HEK293 (cell line): ENCODE results near the gene KRTAP27-1.

Experiments
- CTCF ChIA-PET: fragments of 350-600 bp; formaldehyde crosslinking; extraction: SDS; loops from one replicate; lab custom pipeline; 2021; ENCODE audit warnings: antibody characterized with exemption; lab: Yijun Ruan, JAX
- POLR2A ChIA-PET: fragments of 300-600 bp; formaldehyde crosslinking; extraction: SDS; loops from one replicate; lab custom pipeline; 2020; ENCODE audit warnings: antibody characterized with exemption, inconsistent platforms; lab: Yijun Ruan, JAX
- H3K27ac ChIP-seq: fragments of 200-500 bp; sonication (Bioruptor generic); 2 replicates; pipeline ENCODE4 v1.5.1; 2014; ENCODE audit warnings: low read depth, low read length, control low read depth, inconsistent platforms; ENCODE audit errors: extremely low read depth
- H3K36me3 ChIP-seq, 2 experiments: fragments of 200-500 bp in 1 of 2; sonication (Bioruptor generic) in 1 of 2; 1 replicate in 1 of 2; 2 replicates in 1 of 2; pipeline ENCODE4 v1.5.1; 2014 to 2017; ENCODE audit warnings: inconsistent platforms in 2 of 2, low read length in 2 of 2; ENCODE audit not compliant: control insufficient read depth in 2 of 2, insufficient read depth in 1 of 2
- H3K4me1 ChIP-seq: fragments of 200-500 bp; sonication (Bioruptor generic); 2 replicates; pipeline ENCODE4 v1.5.1; 2014; ENCODE audit warnings: mild to moderate bottlenecking, low read length, inconsistent platforms; ENCODE audit not compliant: control insufficient read depth, insufficient read depth
- H3K4me3 ChIP-seq: 2 replicates; pipeline ENCODE4 v1.5.1; 2011; ENCODE audit warnings: low read depth, mild to moderate bottlenecking, control low read depth, low read length, moderate library complexity
- H3K9me3 ChIP-seq: fragments of 200-500 bp; sonication (Bioruptor generic); 2 replicates; pipeline ENCODE4 v1.5.1; 2014; ENCODE audit warnings: low read depth, low read length, inconsistent platforms; ENCODE audit not compliant: control insufficient read depth, insufficient read depth
- CTCF ChIP-seq: fragments of 450-650 bp; formaldehyde crosslinking; IDR thresholded peaks from 2 replicates; pipeline ENCODE4 v1.5.1; 2016; ENCODE audit warnings: missing biosample characterization, missing genetic modification characterization
- ELK4 ChIP-seq: IDR thresholded peaks from 2 replicates; pipeline ENCODE4 v1.6.1; 2011; ENCODE audit warnings: mild to moderate bottlenecking, low read depth, low read length, borderline replicate concordance
- GLIS1 ChIP-seq: fragments of 450-650 bp; formaldehyde crosslinking; IDR thresholded peaks from 2 replicates; pipeline ENCODE4 v1.5.1; 2016; ENCODE audit warnings: missing biosample characterization, missing genetic modification characterization
- GLIS2 ChIP-seq: fragments of 450-650 bp; formaldehyde crosslinking; IDR thresholded peaks from 2 replicates; pipeline ENCODE4 v1.5.1; 2016; ENCODE audit warnings: missing biosample characterization, missing genetic modification characterization
- PRDM4 ChIP-seq: fragments of 450-650 bp; formaldehyde crosslinking; IDR thresholded peaks from 2 replicates; pipeline ENCODE4 v1.5.1; 2017; ENCODE audit warnings: missing biosample characterization, missing genetic modification characterization
- SP2 ChIP-seq: fragments of 450-650 bp; formaldehyde crosslinking; IDR thresholded peaks from 2 replicates; pipeline ENCODE4 v1.5.1; 2016; ENCODE audit warnings: missing biosample characterization, missing genetic modification characterization
- TSHZ1 ChIP-seq: fragments of 450-650 bp; formaldehyde crosslinking; IDR thresholded peaks from 2 replicates; pipeline ENCODE4 v1.5.1; 2016; ENCODE audit warnings: missing biosample characterization, missing genetic modification characterization, borderline replicate concordance
- ZBTB21 ChIP-seq: fragments of 450-650 bp; formaldehyde crosslinking; IDR thresholded peaks from 2 replicates; pipeline ENCODE4 v1.5.1; 2017; ENCODE audit warnings: missing biosample characterization, missing genetic modification characterization
- ZFP37 ChIP-seq: fragments of 450-650 bp; formaldehyde crosslinking; IDR thresholded peaks from 2 replicates; pipeline ENCODE4 v1.5.1; 2016; ENCODE audit warnings: missing biosample characterization, missing genetic modification characterization
- ZNF133 ChIP-seq: fragments of 450-650 bp; formaldehyde crosslinking; IDR thresholded peaks from 2 replicates; pipeline ENCODE4 v1.5.1; 2016; ENCODE audit warnings: missing biosample characterization, missing genetic modification characterization
- ZNF169 ChIP-seq: fragments of 450-650 bp; formaldehyde crosslinking; IDR thresholded peaks from 2 replicates; pipeline ENCODE4 v1.5.1; 2016; ENCODE audit warnings: missing biosample characterization, missing genetic modification characterization
- ZNF184 ChIP-seq: fragments of 450-650 bp; IDR thresholded peaks from 2 replicates; pipeline ENCODE4 v1.5.1; 2018; ENCODE audit warnings: missing biosample characterization, mild to moderate bottlenecking, missing genetic modification characterization
- ZNF211 ChIP-seq: fragments of 450-650 bp; formaldehyde crosslinking; IDR thresholded peaks from 2 replicates; pipeline ENCODE4 v1.5.1; 2016; ENCODE audit warnings: low read depth, missing biosample characterization, missing genetic modification characterization
- ZNF354C ChIP-seq: fragments of 450-650 bp; formaldehyde crosslinking; IDR thresholded peaks from 2 replicates; pipeline ENCODE4 v1.5.1; 2016; ENCODE audit warnings: missing biosample characterization, missing genetic modification characterization, low read depth, borderline replicate concordance
- ZNF391 ChIP-seq: fragments of 450-650 bp; formaldehyde crosslinking; IDR thresholded peaks from 2 replicates; pipeline ENCODE4 v1.5.1; 2016; ENCODE audit warnings: low read depth, missing biosample characterization, missing genetic modification characterization, borderline replicate concordance
- ZNF510 ChIP-seq: fragments of 450-650 bp; formaldehyde crosslinking; IDR thresholded peaks from 2 replicates; pipeline ENCODE4 v1.5.1; 2018; ENCODE audit warnings: mild to moderate bottlenecking, missing genetic modification characterization, missing biosample characterization; ENCODE audit not compliant: insufficient replicate concordance
- ZNF561 ChIP-seq: fragments of 450-650 bp; IDR thresholded peaks from 2 replicates; pipeline ENCODE4 v1.5.1; 2018; ENCODE audit warnings: missing biosample characterization, missing genetic modification characterization, borderline replicate concordance
- ZNF654 ChIP-seq: fragments of 450-650 bp; formaldehyde crosslinking; IDR thresholded peaks from 2 replicates; pipeline ENCODE4 v1.5.1; 2016; ENCODE audit warnings: low read depth, missing biosample characterization, missing genetic modification characterization
- ZNF658 ChIP-seq: fragments of 450-650 bp; formaldehyde crosslinking; IDR thresholded peaks from 2 replicates; pipeline ENCODE4; 2016; ENCODE audit warnings: missing biosample characterization, missing genetic modification characterization
- ZNF76 ChIP-seq: fragments of 450-650 bp; formaldehyde crosslinking; IDR thresholded peaks from 2 replicates; pipeline ENCODE4; 2016; ENCODE audit warnings: low read depth, missing biosample characterization, missing genetic modification characterization, borderline replicate concordance
- ZNF785 ChIP-seq: fragments of 450-650 bp; formaldehyde crosslinking; IDR thresholded peaks from 2 replicates; pipeline ENCODE4 v1.5.1; 2016; ENCODE audit warnings: missing biosample characterization, missing genetic modification characterization
- ZSCAN16 ChIP-seq: fragments of 450-650 bp; formaldehyde crosslinking; IDR thresholded peaks from 2 replicates; pipeline ENCODE4 v1.5.1; 2016; ENCODE audit warnings: missing biosample characterization, missing genetic modification characterization
- TF ChIP-seq, protein P1 (sequence below): fragments of 450-650 bp; IDR thresholded peaks from 2 replicates; pipeline ENCODE4 v1.5.1; 2018; ENCODE audit warnings: missing biosample characterization, missing genetic modification characterization

Gene KRTAP27-1

DNA sequence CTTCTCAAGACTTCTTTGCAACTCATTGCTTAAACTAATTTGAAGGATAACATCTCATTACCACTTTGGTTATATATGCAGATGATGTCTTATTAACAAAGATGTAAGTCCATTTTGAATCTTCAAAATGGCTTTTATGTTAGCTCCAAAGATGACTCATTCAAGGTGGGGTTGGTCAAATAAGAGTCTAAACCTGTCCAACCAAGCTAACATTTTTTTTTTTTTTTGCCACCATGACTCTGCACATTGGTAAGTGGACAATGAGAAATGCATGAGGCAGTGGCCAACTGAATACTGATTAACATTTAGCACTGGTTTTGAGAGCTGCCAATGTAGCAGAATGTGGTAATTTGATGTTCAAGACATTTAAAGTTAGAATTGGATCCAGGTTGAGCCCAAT, 278 bp upstream of the KRTAP27-1 start (continued):
- TF ChIP-seq GLIS1 (tag by site-specific recombination) (no peak), SP2 (tag by site-specific recombination) (no peak), TSHZ1 (no peak), PRDM4 (tag by site-specific recombination) (no peak), ZNF785 (tag by site-specific recombination) (no peak), ZNF658 (no peak)

- Histone ChIP-seq H3K9me3 (no peaks in the 10 kb centered on the region), H3K4me1 (no peaks in the 10 kb centered on the region), H3K4me3 (no peak overlapping the region), H3K27ac (no peak overlapping the region), H3K36me3 (no peaks in the 10 kb centered on the region)
- CTCF ChIA-PET, result interaction anchor here (0.6 to 2.4 kb wide), 3 partner anchors 72 to 101 kb away, joined by 3 to 8 read pairs (median 7); no protein-coding TSS in a partner anchor
- POLR2A ChIA-PET, result no interaction called here
- no peak for TF ChIP-seq ZNF785 (tag by site-specific recombination)
- no peak for TF ChIP-seq ZNF354C (tag by site-specific recombination)
- TF ChIP-seq ZFP37 (tag by site-specific recombination), result no peak
- no peak for TF ChIP-seq ZNF211 (tag by site-specific recombination)
Observed at GRCh38 chr21:30336596-30336995, 898 bp downstream of the KRTAP27-1 start.

DNA sequence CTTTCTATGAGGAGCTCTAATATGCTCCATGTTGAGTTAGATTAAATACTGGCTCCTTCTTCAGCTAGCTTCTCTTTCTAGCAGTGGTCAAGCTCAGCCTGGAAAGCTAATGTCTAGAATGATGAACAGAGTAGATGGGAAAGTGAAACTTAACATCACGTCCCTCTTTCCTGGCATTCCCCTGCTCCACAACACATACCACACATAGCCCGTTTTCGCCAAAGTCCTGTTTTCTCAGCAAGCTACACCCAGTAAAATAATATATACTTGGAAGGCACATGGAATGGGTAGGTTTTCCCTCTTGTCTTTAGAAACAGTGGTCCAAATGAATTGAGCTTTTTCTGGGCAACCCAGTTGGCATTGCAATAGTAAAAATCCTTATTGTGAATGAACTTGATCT, 3.8 kb downstream of the KRTAP27-1 start:
- no peaks in the 10 kb centered on the region for H3K36me3 ChIP-seq
- H3K27ac ChIP-seq, result no peak overlapping the region
- no peak for TF ChIP-seq ZBTB21
- no peak for TF ChIP-seq ZNF76 (tag by site-specific recombination)
- TF ChIP-seq, protein P1, sequence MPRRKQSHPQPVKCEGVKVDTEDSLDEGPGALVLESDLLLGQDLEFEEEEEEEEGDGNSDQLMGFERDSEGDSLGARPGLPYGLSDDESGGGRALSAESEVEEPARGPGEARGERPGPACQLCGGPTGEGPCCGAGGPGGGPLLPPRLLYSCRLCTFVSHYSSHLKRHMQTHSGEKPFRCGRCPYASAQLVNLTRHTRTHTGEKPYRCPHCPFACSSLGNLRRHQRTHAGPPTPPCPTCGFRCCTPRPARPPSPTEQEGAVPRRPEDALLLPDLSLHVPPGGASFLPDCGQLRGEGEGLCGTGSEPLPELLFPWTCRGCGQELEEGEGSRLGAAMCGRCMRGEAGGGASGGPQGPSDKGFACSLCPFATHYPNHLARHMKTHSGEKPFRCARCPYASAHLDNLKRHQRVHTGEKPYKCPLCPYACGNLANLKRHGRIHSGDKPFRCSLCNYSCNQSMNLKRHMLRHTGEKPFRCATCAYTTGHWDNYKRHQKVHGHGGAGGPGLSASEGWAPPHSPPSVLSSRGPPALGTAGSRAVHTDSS (tag by site-specific recombination), result no peak
- no peak for TF ChIP-seq ZNF184 (tag by site-specific recombination)
- TF ChIP-seq ZNF169, result no peak
- no peak for TF ChIP-seq ZSCAN16 (tag by site-specific recombination)
- TF ChIP-seq ZNF561 (tag by site-specific recombination), result no peak
- TF ChIP-seq ELK4, result no peak
- no peak for TF ChIP-seq ZNF510 (tag by site-specific recombination)
- no peak for TF ChIP-seq CTCF (tag by site-specific recombination)
- TF ChIP-seq ZNF391 (tag by site-specific recombination), result no peak
- TF ChIP-seq GLIS2 (tag by site-specific recombination), result no peak
- no peak for TF ChIP-seq ZNF654
- TF ChIP-seq ZNF133 (tag by site-specific recombination), result no peak
- no peak for TF ChIP-seq GLIS1 (tag by site-specific recombination)
- POLR2A ChIA-PET, result no interaction called here
- no peaks in the 10 kb centered on the region for H3K4me1 ChIP-seq
- H3K4me3 ChIP-seq, result no peak overlapping the region
- H3K9me3 ChIP-seq, result no peaks in the 10 kb centered on the region
- CTCF ChIA-PET, result interaction anchor here (0.7 to 1.0 kb wide), 2 partner anchors 8 to 11 kb away, joined by 3 to 4 read pairs; no protein-coding TSS in a partner anchor
